Measurements from ENCODE around the gene CEND1. TPM values are rescaled to one million over a fixed set of nuclear protein-coding genes. Genes with fewer than 3 reads are reported as not detected.

The CEND1 gene
- total RNA-seq, 1 experiment from 2014 or later, result 2.7 TPM

- no peak for TF ChIP-seq CREM (CRISPR knock-in tag; IDR thresholded peaks at IDR 0.05)
- TF ChIP-seq USF1 (CRISPR knock-in tag; IDR thresholded peaks at IDR 0.05), result no peak
- no peak for TF ChIP-seq KAT7 (CRISPR knock-in tag; IDR thresholded peaks at IDR 0.05; ENCODE audit: borderline replicate concordance)
- no peak for TF ChIP-seq EMX1 (CRISPR knock-in tag; IDR thresholded peaks at IDR 0.05)
- no peak for TF ChIP-seq AFF4 (CRISPR knock-in tag; IDR thresholded peaks at IDR 0.05; ENCODE audit: borderline replicate concordance)
Measured at GRCh38 chr11:769887-770641, 19.8 kb downstream of the CEND1 start (continued).

GRCh38 chr11:767238-767637 is 22.7 kb downstream of the CEND1 start:
- ATAC-seq, result no peak
- Mint-ChIP-seq H3K9me3 (no peaks in the 10 kb centered on the region), H3K4me3 (no peak overlapping the region), H3K27ac (no peak overlapping the region), H3K36me3 (peaks cover 32% of the 10 kb centered on the region), H3K27me3 (ENCODE audit: low read depth) (no peaks in the 10 kb centered on the region), H3K4me1 (peaks cover 11% of the 10 kb centered on the region)
- ChIA-PET POLR2A (no interaction called here), CTCF (interaction anchor here (7.1 kb wide), 1 partner anchor 41 kb away, joined by 94 read pairs; no protein-coding TSS in a partner anchor)
- no peak for DNase-seq (ENCODE audit: low spot score)
- no peak for TF ChIP-seq TEAD4 (CRISPR knock-in tag; IDR thresholded peaks at IDR 0.05)
- no peak for TF ChIP-seq SMAD3 (CRISPR knock-in tag; IDR thresholded peaks at IDR 0.05; ENCODE audit: borderline replicate concordance)
- no peak for TF ChIP-seq ZNF263 (CRISPR knock-in tag; IDR thresholded peaks at IDR 0.05; ENCODE audit: low read depth)
- no peak for TF ChIP-seq NFATC4 (CRISPR knock-in tag; IDR thresholded peaks at IDR 0.05)
- TF ChIP-seq SOX15 (CRISPR knock-in tag; IDR thresholded peaks at IDR 0.05), result no peak
- no peak for TF ChIP-seq SMAD4 (CRISPR knock-in tag; IDR thresholded peaks at IDR 0.05)
- TF ChIP-seq CTCF (IDR thresholded peaks at IDR 0.05), result no peak
- no peak for TF ChIP-seq ZNF232 (CRISPR knock-in tag; IDR thresholded peaks at IDR 0.05)
- no peak for TF ChIP-seq FOXP4 (CRISPR knock-in tag; IDR thresholded peaks at IDR 0.05)
- TF ChIP-seq ERG (CRISPR knock-in tag; IDR thresholded peaks at IDR 0.05), result no peak
- no peak for TF ChIP-seq ESRRA (CRISPR knock-in tag; IDR thresholded peaks at IDR 0.05; ENCODE audit: borderline replicate concordance)
- no peak for TF ChIP-seq ZNF121 (CRISPR knock-in tag; IDR thresholded peaks at IDR 0.05)

Data from WTC11 (cell line).